Hepatocyte (in vitro differentiated cells): Measurements from ENCODE around the gene GPC5.

ENCODE experiments used
- EZH2 ChIP-seq: fragments of 200-600 bp; sonication (generic); IDR thresholded peaks from 2 replicates; pipeline ENCODE4 v1.6.1; 2016; ENCODE audit warnings: antibody characterized with exemption, mild to moderate bottlenecking, borderline replicate concordance
- EZH2phosphoT487 ChIP-seq: fragments of 200-600 bp; sonication (generic); IDR thresholded peaks from one replicate; pipeline ENCODE4 v1.6.1; 2018; ENCODE audit warnings: antibody characterized with exemption, mild to moderate bottlenecking, low read depth, moderate library complexity; ENCODE audit not compliant: unreplicated experiment, severe bottlenecking
- TF ChIP-seq, protein P1 (sequence below): fragments of 200-600 bp; sonication (generic); IDR thresholded peaks from 2 replicates; pipeline ENCODE4 v1.5.1; 2016; ENCODE audit warnings: antibody characterized with exemption, mild to moderate bottlenecking; ENCODE audit not compliant: poor library complexity

DNA sequence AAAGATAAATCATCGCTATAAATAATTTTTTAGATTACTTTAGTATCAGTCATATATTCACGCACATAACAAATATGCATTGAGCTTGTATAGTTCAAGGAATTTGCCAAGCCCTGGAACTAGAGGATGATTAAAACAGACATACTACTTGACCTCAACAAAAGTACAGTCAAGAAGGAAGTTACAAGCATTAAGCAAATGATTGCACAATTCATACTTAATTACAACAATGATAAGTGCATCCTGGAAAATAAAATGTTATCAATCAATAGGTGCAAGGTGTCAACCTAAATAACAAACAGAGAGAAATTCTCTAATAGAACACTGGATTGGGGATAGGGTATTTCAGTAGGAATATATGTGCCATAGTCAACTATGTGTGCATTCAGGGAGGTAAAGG is 491.2 kb downstream of the GPC5 start:
- TF ChIP-seq, protein P1, sequence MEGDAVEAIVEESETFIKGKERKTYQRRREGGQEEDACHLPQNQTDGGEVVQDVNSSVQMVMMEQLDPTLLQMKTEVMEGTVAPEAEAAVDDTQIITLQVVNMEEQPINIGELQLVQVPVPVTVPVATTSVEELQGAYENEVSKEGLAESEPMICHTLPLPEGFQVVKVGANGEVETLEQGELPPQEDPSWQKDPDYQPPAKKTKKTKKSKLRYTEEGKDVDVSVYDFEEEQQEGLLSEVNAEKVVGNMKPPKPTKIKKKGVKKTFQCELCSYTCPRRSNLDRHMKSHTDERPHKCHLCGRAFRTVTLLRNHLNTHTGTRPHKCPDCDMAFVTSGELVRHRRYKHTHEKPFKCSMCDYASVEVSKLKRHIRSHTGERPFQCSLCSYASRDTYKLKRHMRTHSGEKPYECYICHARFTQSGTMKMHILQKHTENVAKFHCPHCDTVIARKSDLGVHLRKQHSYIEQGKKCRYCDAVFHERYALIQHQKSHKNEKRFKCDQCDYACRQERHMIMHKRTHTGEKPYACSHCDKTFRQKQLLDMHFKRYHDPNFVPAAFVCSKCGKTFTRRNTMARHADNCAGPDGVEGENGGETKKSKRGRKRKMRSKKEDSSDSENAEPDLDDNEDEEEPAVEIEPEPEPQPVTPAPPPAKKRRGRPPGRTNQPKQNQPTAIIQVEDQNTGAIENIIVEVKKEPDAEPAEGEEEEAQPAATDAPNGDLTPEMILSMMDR: no peak
- no peak for TF ChIP-seq EZH2
- TF ChIP-seq EZH2phosphoT487: no peak
